HCT116 (cell line): ENCODE data around the gene NTN5. TPM values are rescaled to one million over a fixed set of nuclear protein-coding genes. Genes with fewer than 3 reads are reported as not detected.

Experiments
- ATAC-seq: fragments of 200-7000 bp; cut with Tn5 transposase; 2 replicates; pipeline ENCODE4 v1.9.1; 2020; ENCODE audit warnings: mild to moderate bottlenecking, moderate library complexity
- BruUV-seq: library from RNA; stranded (reverse); fragments of 400-500 nt; replicated peaks from 2 replicates; lab custom pipeline; 2021; lab: Mats Ljungman, UMichigan
- CTCF ChIA-PET: fragments of 300-600 bp; sonication (Branson Sonifier 250); formaldehyde crosslinking; loops from one replicate; lab custom pipeline; 2021; ENCODE audit warnings: antibody characterized with exemption; lab: Charles Lee
- POLR2A ChIA-PET: fragments of 300-600, 350-600 bp; sonication (Branson Sonifier 250); formaldehyde crosslinking; loops from one replicate; lab custom pipeline; 2021; ENCODE audit warnings: antibody characterized with exemption; lab: Charles Lee
- RAD21 ChIA-PET, 2 experiments: fragments of 300-600 bp; sonication (Branson Sonifier 250); formaldehyde crosslinking; loops; one replicate each; lab custom pipeline; 2023; ENCODE audit warnings: low total read pairs in 2 of 2; ENCODE audit not compliant: uncharacterized antibody in 2 of 2, unreplicated experiment in 2 of 2, low non-redundant PET in 1 of 2; lab: Charles Lee
- DNase-seq: peaks from one replicate; pipeline ENCODE4 v3.0.0-alpha.2; 2010; ENCODE audit warnings: low read depth, low spot score
- H2AFZ ChIP-seq: fragments of 200-600 bp; shearing (Covaris generic), sonication (generic); 2 replicates; pipeline ENCODE4 v1.6.1; 2017; ENCODE audit warnings: low read depth, mixed run types, mixed read lengths, antibody characterized with exemption, low read length; ENCODE audit not compliant: poor library complexity, severe bottlenecking
- H3K27ac ChIP-seq: 2 replicates; pipeline ENCODE4 v1.5.1; 2012; ENCODE audit warnings: low read depth, low read length
- H3K27me3 ChIP-seq: fragments of 200-600 bp; sonication (generic); 2 replicates; pipeline ENCODE4 v1.6.1; 2016; ENCODE audit warnings: mixed run types, low read length, mixed read lengths; ENCODE audit not compliant: insufficient read depth
- H3K36me3 ChIP-seq, 2 experiments: fragments of 200-500 bp in 1 of 2; fragments of 200-600 bp in 1 of 2; sonication (Bioruptor generic) in 1 of 2; sonication (generic) in 1 of 2; 2 replicates each; pipeline versions ENCODE4 v1.5.1 to v1.6.1; 2014 to 2016; ENCODE audit warnings: low read length in 2 of 2, inconsistent platforms in 1 of 2, mixed read lengths in 1 of 2, mixed run types in 1 of 2; ENCODE audit not compliant: insufficient read depth in 2 of 2, control insufficient read depth in 1 of 2
- H3K4me1 ChIP-seq, 2 experiments: fragments of 200-600 bp in 1 of 2; sonication (generic) in 1 of 2; 2 replicates each; pipeline versions ENCODE4 v1.5.1 to v1.6.1; 2012 to 2017; ENCODE audit warnings: low read length in 2 of 2, inconsistent platforms in 1 of 2, mild to moderate bottlenecking in 1 of 2, mixed read lengths in 1 of 2, mixed run types in 1 of 2, moderate library complexity in 1 of 2; ENCODE audit not compliant: insufficient read depth in 2 of 2, control insufficient read depth in 1 of 2
- H3K4me2 ChIP-seq: fragments of 200-600 bp; sonication (generic); 2 replicates; pipeline ENCODE4 v1.6.1; 2017; ENCODE audit warnings: mixed run types, low read length, mixed read lengths
- H3K4me3 ChIP-seq, 2 experiments: fragments of 200-600 bp in 1 of 2; sonication (generic) in 1 of 2; replicated peaks in 1 of 2; 2 replicates each; pipeline ENCODE4 v1.5.1; 2011 to 2016; ENCODE audit warnings: low read length in 2 of 2, control low read depth in 1 of 2, low read depth in 1 of 2, mild to moderate bottlenecking in 1 of 2, mixed read lengths in 1 of 2, mixed run types in 1 of 2
- H3K79me2 ChIP-seq: fragments of 200-600 bp; sonication (generic); 2 replicates; pipeline ENCODE4 v1.6.1; 2017; ENCODE audit warnings: mild to moderate bottlenecking, mixed run types, low read length, moderate library complexity, mixed read lengths; ENCODE audit not compliant: insufficient read depth
- H3K9ac ChIP-seq: fragments of 200-600 bp; sonication (generic); 2 replicates; pipeline ENCODE4 v1.6.1; 2016; ENCODE audit warnings: low read length, mixed read lengths
- H3K9me2 ChIP-seq: fragments of 200-600 bp; sonication (generic), shearing (Covaris generic); 2 replicates; pipeline ENCODE4 v1.6.1; 2017; ENCODE audit warnings: mixed run types, mild to moderate bottlenecking, moderate library complexity; ENCODE audit not compliant: insufficient read depth
- H3K9me3 ChIP-seq, 2 experiments: fragments of 200-500 bp in 1 of 2; fragments of 200-600 bp in 1 of 2; sonication (Bioruptor generic) in 1 of 2; sonication (generic) in 1 of 2; 2 replicates each; pipeline ENCODE4 v1.6.1; 2014 to 2017; ENCODE audit warnings: low read length in 2 of 2, mixed read lengths in 2 of 2, inconsistent platforms in 1 of 2, low read depth in 1 of 2, mild to moderate bottlenecking in 1 of 2, mixed run types in 1 of 2, moderate library complexity in 1 of 2; ENCODE audit not compliant: control insufficient read depth in 1 of 2, insufficient read depth in 1 of 2
- H4K20me1 ChIP-seq: fragments of 200-600 bp; sonication (generic), shearing (Covaris generic); 2 replicates; pipeline ENCODE4 v1.6.1; 2017; ENCODE audit warnings: mixed run types, mild to moderate bottlenecking, moderate library complexity; ENCODE audit not compliant: insufficient read depth
- CEBPB ChIP-seq: IDR thresholded peaks from 2 replicates; pipeline ENCODE4 v1.6.1; 2012; ENCODE audit warnings: low read depth
- EGR1 ChIP-seq: IDR thresholded peaks from 2 replicates; pipeline ENCODE4 v1.6.1; 2012; ENCODE audit warnings: low read depth
- ELF1 ChIP-seq: IDR thresholded peaks from 2 replicates; pipeline ENCODE4 v1.6.1; 2012; ENCODE audit warnings: low read depth, borderline replicate concordance
- FOSL1 ChIP-seq: IDR thresholded peaks from 2 replicates; pipeline ENCODE4 v1.6.1; 2012; ENCODE audit warnings: low read depth
- POLR2A ChIP-seq: IDR thresholded peaks from 2 replicates; pipeline ENCODE4 v1.7.0; 2011; ENCODE audit warnings: borderline replicate concordance; ENCODE audit not compliant: insufficient read depth, insufficient read length; ENCODE audit errors: extremely low read depth
- POLR2AphosphoS5 ChIP-seq: IDR thresholded peaks from 2 replicates; pipeline ENCODE4 v1.6.1; 2011; ENCODE audit warnings: mild to moderate bottlenecking, low read depth, low read length, moderate library complexity
- RAD21 ChIP-seq: IDR thresholded peaks from 2 replicates; pipeline ENCODE4 v1.6.1; 2012; ENCODE audit warnings: low read depth, mild to moderate bottlenecking
- SIN3A ChIP-seq: IDR thresholded peaks from 2 replicates; pipeline ENCODE4 v1.6.1; 2012; ENCODE audit warnings: low read depth
- SP1 ChIP-seq: IDR thresholded peaks from 2 replicates; pipeline ENCODE4 v1.6.1; 2012; ENCODE audit warnings: low read depth
- SRF ChIP-seq: IDR thresholded peaks from 2 replicates; pipeline ENCODE4 v1.6.1; 2012; ENCODE audit warnings: low read depth
- TCF7L2 ChIP-seq: IDR thresholded peaks from 2 replicates; pipeline ENCODE4 v1.7.0; 2011; ENCODE audit warnings: borderline replicate concordance, inconsistent platforms; ENCODE audit not compliant: insufficient read depth, insufficient read length; ENCODE audit errors: extremely low read depth
- ZFX ChIP-seq: fragments of 450-650 bp; IDR thresholded peaks from 2 replicates; pipeline ENCODE4 v1.6.1; 2017
- ZNF274 ChIP-seq: fragments of 200-500 bp; sonication (Bioruptor generic); IDR thresholded peaks from 2 replicates; pipeline ENCODE4 v1.6.1; 2014; ENCODE audit warnings: mild to moderate bottlenecking, low read depth, low read length, inconsistent platforms
- intact Hi-C: fragments of 100-400 bp; cut with micrococcal nuclease; formaldehyde crosslinking; loops from 2 replicates; pipeline ENCODE4 v1.10.0; 2022
- total RNA-seq: library from RNA; stranded (reverse); gene quantifications from one replicate; pipeline ENCODE4 v1.2.1, GENCODE V29; 2021; ENCODE audit not compliant: unreplicated experiment
- TF ChIP-seq, protein P1 (sequence below): IDR thresholded peaks from 2 replicates; pipeline ENCODE4 v1.6.1; 2011; ENCODE audit warnings: mild to moderate bottlenecking, low read length, moderate library complexity; ENCODE audit not compliant: insufficient replicate concordance; ENCODE audit errors: extremely low read depth

The NTN5 gene
- total RNA-seq, 1 experiment from 2014 or later: 3.1 TPM

DNA sequence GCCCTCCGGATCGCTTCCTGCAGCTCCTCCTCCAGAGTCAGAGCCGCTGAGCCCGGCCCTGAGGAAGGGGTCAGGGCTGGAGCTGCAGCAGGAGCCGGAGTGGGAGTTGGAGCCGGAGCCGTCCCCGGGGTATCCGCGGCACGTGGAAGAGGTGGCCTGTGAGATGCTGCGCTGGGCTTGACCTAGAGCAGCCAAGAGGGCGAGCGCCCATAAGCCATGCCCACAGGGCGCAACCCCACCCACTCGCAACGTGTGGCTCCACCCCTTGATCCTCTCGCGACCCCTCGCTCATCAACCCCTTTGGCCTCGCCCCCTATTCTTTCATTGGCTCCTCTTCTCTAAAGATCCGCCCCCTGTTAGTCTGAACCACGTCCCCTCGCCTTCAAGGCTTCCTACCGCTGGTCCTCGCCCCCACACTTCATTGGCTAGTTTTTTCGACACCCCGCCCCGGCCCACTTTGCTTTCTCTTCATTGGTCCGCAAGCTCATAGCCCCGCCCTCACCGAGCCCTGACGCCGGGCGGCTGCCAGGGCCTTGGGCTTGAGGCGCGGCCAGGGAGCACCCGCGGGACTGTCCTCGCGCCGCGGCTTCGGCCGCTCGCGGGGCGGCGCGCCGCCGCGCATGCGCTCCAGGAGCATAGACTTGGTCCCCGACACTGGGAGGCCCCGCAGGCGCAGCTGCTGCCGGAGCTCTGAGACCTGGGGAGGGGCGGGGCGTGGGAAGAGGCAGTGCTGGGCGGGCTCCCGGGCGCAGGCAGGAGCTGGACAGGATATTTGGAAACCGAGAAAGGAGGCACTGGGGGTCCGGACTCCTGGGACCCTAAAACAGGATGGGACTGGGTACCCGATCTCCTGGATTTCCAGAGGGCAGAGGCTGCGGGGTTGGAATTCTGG, 41.3 kb upstream of the NTN5 start:
- POLR2A ChIA-PET: interaction anchor here (0.6 to 3.4 kb wide), 6 partner anchors 11 to 68 kb away, joined by 3 to 18 read pairs (median 4); partner anchors contain the start of genes CA11 and FUT2
- CTCF ChIA-PET: interaction anchor here (2.3 kb wide), 1 partner anchor 25 kb away, joined by 7 read pairs; no protein-coding TSS in a partner anchor
- intact Hi-C loops: loop anchor here (1.0 to 5.0 kb wide), 2 partner anchors 33 to 40 kb away; partner anchors contain the start of gene IZUMO1

More for the DNA sequence above, 41.3 kb upstream of the NTN5 start:
- TF ChIP-seq POLR2AphosphoS5 (peak; percentile 75), ZFX (no peak), ZNF274 (no peak), SIN3A (no peak), POLR2A (peak; percentile 64), SRF (no peak), FOSL1 (no peak), CEBPB (no peak), RAD21 (no peak), ELF1 (no peak), TCF7L2 (peak; percentile 50), SP1 (peak; percentile 91), EGR1 (no peak; the same call in 1 of the 2 replicates)
- TF ChIP-seq, protein P1, sequence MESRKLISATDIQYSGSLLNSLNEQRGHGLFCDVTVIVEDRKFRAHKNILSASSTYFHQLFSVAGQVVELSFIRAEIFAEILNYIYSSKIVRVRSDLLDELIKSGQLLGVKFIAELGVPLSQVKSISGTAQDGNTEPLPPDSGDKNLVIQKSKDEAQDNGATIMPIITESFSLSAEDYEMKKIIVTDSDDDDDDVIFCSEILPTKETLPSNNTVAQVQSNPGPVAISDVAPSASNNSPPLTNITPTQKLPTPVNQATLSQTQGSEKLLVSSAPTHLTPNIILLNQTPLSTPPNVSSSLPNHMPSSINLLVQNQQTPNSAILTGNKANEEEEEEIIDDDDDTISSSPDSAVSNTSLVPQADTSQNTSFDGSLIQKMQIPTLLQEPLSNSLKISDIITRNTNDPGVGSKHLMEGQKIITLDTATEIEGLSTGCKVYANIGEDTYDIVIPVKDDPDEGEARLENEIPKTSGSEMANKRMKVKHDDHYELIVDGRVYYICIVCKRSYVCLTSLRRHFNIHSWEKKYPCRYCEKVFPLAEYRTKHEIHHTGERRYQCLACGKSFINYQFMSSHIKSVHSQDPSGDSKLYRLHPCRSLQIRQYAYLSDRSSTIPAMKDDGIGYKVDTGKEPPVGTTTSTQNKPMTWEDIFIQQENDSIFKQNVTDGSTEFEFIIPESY: no peak
- TF ChIP-seq, all 23 proteins: peak for 4
- H3K79me2 ChIP-seq: no peaks in the 10 kb centered on the region
- no TSS peak for BruUV-seq
- H3K36me3 ChIP-seq: no peaks in the 10 kb centered on the region
- peak; percentile 99 for DNase-seq
- peak overlapping the region; percentile 27 for H2AFZ ChIP-seq
- peak overlapping the region; percentile 79 for H3K9ac ChIP-seq
- H3K4me3 ChIP-seq: peak overlapping the region; percentile 88 to 92
- no peaks in the 10 kb centered on the region for H3K27me3 ChIP-seq
- peak; percentile 90 for ATAC-seq
- H3K4me1 ChIP-seq: peaks cover 12 to 35% of the 10 kb centered on the region in 2 experiments
- no peaks in the 10 kb centered on the region for H3K9me2 ChIP-seq
- RAD21 ChIA-PET: no interaction called here
- H3K9me3 ChIP-seq: no peaks in the 10 kb centered on the region
- H3K27ac ChIP-seq: peak overlapping the region; percentile 77
- H4K20me1 ChIP-seq: no peaks in the 10 kb centered on the region
- peak overlapping the region; percentile 94 for H3K4me2 ChIP-seq
